HG03521 (cell line): ENCODE data around the gene CTSV.
A peak's percentile ranks its signal among the peaks of the same experiment; 100 is the strongest.
"Not testable (repeated sequence)": the region's sequence is repeated elsewhere in the genome, so short reads cannot be mapped to it uniquely, and the experiment has no call there.

Experiments
- ATAC-seq: cut with Tn5 transposase; IDR thresholded peaks from one replicate; pipeline ENCODE4 v1.9.1; 2021; ENCODE audit warnings: mild to moderate bottlenecking, moderate library complexity; ENCODE audit not compliant: unreplicated experiment

CTSV gene

GRCh38 chr9:97038611-97039513 lies at the start of gene CTSV:
CTSV (minus strand) TSS chr9:97039142; CDS start chr9:97038043, 1,099 bp downstream.
- peak; percentile 92 for ATAC-seq

DNA sequence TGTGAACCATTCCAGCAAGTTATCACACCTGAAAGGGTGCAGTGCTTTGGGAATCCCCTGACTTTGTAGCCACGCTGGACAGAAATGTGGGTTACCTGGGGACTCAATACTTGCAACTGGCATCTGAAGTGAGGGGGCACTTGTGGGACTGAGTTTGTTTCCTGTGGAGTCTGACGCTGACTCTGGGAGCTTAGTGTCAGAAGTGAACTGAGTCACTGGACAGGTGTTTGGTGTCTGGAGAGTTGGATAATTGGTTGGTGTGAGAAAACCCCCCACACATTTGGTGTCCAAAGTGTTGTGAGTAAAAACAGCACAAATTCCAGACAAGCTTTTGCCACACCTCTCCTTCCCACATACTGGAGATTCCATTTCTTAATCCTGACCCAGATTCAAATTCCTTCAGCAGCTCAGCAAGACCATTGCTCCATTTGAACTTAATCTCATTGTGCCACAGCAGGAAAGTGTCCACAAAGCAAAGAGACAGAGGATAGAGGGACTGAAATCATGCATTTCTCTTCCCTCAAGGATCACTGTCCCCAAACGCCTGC lies 48.8 kb upstream of the CTSV start:
- not testable (repeated sequence) for ATAC-seq

- not testable (repeated sequence) for ATAC-seq
Observed at GRCh38 chr9:97084562-97084991, 45.6 kb upstream of the CTSV start.

DNA sequence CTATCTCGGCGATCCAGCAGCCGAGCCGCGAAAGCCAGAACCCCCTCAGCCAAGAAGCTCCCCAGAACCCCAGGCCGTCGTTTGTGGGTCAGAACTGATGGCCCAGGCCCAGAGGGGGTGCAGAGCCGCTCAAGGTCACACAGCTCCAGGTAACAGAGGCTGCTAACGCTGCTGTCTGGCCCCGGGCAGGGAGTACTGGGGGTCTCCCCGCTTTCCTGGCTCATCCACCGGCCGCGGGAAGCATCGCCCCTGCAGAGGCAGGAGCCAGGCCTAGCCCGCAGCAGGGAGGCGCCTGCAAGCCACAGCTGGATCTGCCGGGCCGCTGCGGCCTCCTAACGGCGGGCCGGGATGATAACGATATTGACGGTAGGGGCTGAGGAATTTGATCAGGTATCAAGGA lies 39.4 kb upstream of the CTSV start:
- ATAC-seq, result no peak

- ATAC-seq, result no peak
Observed at GRCh38 chr9:97077452-97078295, 38.7 kb upstream of the CTSV start.

GRCh38 chr9:97076731-97077451 lies 37.9 kb upstream of the CTSV start:
- not testable (repeated sequence) for ATAC-seq

- no peak for ATAC-seq
Observed at GRCh38 chr9:97076238-97076637, 37.3 kb upstream of the CTSV start.

GRCh38 chr9:97075289-97075985 lies 36.5 kb upstream of the CTSV start:
- no peak for ATAC-seq

- ATAC-seq, result no peak
Observed at GRCh38 chr9:97073506-97073905, 34.6 kb upstream of the CTSV start.

DNA sequence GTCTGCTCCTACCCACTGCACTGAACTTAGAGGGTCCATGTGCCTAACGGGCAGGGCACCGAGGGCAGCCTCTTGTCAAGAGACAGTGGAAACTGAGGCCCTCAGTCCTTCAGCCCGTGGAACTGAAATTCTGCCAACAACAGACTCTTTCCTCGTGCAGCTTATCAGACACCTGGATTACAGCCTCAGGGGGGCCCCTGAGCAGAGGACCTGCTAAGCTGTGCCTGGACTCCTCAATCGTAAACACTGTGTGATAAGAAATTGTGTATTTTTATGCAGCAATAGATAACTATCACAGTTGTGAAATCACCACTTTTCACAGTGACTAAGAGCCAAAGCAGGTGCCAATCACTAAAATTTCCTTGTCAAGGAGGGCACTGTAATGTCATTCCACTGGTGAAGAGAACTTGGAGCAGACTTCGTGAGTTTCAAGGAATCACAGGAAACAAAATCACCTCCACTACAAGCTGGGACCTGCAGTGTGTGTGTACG lies 33.4 kb upstream of the CTSV start:
- no peak for ATAC-seq

DNA sequence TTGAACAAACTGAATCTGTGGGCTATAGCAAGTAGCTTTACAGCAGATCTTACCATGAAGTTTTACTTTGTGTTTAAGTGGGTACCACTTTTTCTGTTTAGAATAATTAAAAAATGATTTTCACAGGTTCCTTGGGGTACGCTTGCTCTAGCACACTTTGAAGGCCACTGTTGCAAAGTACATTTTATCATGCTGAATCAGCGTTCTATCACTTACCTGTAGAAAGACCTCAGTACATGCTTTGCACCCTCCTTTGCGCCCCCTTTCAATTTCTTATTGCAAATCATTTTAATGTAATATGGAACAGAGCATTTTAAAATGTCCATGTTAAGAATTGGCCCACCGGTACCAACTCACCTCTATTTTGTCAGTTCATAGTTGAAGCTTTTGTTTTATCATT lies 31.4 kb upstream of the CTSV start:
- not testable (repeated sequence) for ATAC-seq

- ATAC-seq, result no peak
Observed at GRCh38 chr9:97067490-97067889, 28.5 kb upstream of the CTSV start.

DNA sequence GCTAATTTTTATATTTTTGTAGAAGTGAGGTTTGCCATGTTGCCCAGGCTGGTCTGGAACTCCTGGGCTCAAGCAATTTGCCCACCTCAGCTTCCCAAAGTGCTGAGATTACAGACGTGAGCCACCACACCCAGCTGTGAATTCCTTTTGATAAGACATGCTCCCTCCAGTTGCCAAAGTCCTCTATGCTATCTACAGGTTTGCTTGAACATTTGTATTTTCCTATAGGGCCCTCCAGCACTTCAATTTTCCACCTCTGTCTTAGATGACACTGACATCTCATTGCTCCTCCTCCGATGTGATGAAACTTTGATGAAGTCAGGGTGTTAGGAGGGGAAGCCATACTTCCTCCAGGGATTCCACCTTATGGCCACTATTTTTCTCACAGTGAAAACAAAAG lies 25.2 kb upstream of the CTSV start:
- no peak for ATAC-seq

DNA sequence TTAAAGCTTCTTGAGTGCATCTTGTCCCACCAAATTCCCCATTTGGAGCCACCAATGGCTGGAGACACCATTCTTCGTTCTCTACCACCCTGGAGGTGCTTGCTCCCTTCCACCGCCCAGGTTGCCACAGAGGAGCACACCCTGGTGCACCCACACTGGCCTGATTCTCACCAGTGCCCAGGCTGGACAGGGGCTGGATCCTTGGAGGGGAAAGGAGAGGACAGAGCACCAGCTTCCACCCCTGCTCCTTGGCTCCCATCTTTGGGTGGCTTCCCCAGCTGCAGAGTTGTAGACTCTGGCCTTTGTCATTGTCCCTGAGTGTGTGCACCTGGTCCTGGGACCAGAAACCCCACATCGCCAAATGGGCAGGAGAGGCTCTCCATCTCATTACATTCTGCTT lies 21.9 kb upstream of the CTSV start:
- ATAC-seq, result no peak

DNA sequence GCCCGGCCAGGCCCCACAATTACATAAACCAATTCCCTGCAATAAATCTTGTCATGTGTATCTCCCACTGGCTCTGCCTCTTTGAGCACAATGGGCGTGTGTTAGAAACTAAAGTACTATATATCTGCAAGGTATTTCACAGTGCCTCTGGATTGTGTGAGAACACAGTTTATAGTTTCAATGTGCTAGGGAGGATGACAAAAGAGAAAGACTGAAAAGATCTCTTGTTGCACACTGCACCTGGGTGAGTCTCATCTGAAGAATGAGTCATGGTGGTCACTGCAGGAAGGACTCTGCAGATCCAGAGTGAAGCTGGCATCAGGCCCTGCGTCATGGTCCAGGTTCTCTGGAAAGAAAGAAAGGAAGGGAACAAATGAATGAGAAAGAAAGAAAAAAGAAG lies 20.7 kb upstream of the CTSV start:
- no peak for ATAC-seq

DNA sequence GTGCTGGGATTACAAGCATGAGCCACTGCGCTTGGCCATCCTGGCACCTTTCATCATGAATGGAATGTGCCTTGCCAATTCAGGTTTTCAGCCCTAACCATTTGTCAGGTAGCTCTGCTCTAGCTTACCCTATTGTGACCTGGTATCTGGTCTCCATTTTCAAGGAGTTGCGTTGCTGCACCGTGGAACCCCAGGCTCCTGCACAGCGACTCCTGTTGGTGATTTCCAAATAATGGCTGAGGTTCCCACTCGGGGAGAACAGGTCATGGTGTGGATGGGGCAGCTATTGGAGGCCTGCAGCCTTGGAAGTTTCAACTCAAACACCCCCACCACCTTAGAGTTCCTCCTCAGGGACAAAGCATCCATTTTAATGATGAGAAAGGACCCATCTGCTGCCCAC lies 18.7 kb upstream of the CTSV start:
- ATAC-seq, result no peak

GRCh38 chr9:97055891-97056290 lies 16.9 kb upstream of the CTSV start:
- ATAC-seq, result not testable (repeated sequence)

- no peak for ATAC-seq
Observed at GRCh38 chr9:97053717-97054116, 14.8 kb upstream of the CTSV start.

GRCh38 chr9:97052735-97053134 lies 13.8 kb upstream of the CTSV start:
- no peak for ATAC-seq

DNA sequence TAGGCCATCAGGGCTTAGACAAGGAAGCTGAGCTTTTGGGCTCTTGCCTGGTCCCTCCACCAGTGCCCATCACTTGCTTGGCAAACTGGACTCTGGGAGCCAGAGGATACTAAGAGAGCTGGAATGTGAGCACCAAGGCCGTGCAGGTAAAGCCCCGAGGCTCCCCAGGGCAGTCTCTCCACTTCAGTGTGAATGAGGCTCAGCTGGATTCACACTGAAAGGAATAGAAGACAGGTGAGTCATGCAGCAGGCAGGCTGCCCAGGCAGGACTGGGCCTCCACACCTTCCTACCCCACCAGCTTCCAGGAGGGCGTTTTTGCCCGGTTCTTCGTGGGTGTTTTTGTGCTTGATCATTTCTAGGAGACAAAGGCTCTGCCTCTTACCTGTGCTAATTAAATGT lies 7.3 kb upstream of the CTSV start:
- no peak for ATAC-seq
